ENCODE measurements around the gene DUXB.

DUXB gene, protein sequence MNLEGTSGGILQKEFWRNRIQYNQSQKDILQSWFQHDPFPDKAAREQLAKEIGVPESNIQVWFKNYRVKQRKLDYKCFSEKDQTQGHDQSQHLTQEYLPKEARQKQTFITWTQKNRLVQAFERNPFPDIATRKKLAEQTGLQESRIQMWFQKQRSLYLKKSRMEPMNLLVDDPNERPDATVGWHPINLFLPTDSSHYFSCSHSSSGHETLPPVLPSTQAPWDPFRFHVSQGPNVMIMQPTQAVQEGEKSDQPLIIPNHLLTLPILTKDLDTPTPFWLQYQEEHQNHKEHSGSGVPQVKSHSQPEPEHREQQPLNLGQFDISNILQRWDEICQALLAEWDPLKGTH

DNA sequence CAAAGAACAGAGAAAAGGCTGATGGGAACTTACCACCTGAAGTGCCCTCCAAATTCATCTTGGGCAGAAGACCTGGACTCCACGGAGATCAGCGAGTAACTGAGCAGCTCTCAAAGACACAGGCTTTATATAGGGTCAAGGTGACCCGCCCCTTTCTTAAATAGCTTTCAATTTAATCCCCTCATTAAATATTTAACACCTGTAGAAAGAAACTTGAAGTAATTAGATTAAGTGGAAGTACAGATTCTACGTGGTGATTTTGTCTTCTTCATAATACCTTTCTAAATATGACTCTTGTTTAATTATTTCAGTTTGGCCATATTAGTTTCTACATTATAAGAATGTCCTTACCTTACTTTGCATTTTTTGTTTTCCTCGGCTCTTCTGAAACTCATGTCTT lies at the start of gene DUXB:
DUXB (minus strand) TSS at position 101 of the 400 bp plus-strand sequence; CDS start at position 58, 43 bp downstream.
- DNase-seq (ENCODE audit: low read depth, low spot score): no peak
- ChIA-PET POLR2A (no interaction called here), CTCF (no interaction called here)
- no peak within 1 kb of the TSS for H3K4me3 ChIP-seq (ENCODE audit: low read depth, low read length)
- TF ChIP-seq, protein P1, sequence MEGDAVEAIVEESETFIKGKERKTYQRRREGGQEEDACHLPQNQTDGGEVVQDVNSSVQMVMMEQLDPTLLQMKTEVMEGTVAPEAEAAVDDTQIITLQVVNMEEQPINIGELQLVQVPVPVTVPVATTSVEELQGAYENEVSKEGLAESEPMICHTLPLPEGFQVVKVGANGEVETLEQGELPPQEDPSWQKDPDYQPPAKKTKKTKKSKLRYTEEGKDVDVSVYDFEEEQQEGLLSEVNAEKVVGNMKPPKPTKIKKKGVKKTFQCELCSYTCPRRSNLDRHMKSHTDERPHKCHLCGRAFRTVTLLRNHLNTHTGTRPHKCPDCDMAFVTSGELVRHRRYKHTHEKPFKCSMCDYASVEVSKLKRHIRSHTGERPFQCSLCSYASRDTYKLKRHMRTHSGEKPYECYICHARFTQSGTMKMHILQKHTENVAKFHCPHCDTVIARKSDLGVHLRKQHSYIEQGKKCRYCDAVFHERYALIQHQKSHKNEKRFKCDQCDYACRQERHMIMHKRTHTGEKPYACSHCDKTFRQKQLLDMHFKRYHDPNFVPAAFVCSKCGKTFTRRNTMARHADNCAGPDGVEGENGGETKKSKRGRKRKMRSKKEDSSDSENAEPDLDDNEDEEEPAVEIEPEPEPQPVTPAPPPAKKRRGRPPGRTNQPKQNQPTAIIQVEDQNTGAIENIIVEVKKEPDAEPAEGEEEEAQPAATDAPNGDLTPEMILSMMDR (IDR thresholded peaks at IDR 0.05; ENCODE audit: insufficient read depth, low read length, missing control alignments): no peak

DNA sequence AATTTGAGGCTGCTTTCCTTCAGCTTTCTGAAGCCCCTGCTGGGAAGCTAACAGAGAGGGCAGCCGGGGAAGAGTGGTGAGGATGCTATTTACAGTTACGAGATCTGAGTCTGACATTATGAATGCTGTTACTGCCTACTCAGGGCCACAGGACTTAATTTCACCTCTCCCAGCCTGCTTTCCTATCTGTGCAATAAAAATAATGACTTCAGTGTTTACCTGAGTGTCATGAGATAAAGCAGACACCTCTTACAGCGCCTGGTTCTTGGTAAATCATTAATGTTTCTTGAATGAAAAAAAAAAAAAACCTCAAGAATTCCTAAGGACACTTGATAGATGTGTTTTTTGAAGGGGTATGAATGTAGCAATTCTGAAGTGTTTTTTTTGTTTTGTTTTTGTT lies 49.3 kb upstream of the DUXB start:
- POLR2A ChIA-PET: no interaction called here
- TF ChIP-seq, protein P1 (IDR thresholded peaks at IDR 0.05; ENCODE audit: insufficient read depth, low read length, missing control alignments): no peak
- H3K4me3 ChIP-seq (ENCODE audit: low read depth, low read length): no peak overlapping the region
- CTCF ChIA-PET: no interaction called here
- no peak for DNase-seq (ENCODE audit: low read depth, low spot score)

DNA sequence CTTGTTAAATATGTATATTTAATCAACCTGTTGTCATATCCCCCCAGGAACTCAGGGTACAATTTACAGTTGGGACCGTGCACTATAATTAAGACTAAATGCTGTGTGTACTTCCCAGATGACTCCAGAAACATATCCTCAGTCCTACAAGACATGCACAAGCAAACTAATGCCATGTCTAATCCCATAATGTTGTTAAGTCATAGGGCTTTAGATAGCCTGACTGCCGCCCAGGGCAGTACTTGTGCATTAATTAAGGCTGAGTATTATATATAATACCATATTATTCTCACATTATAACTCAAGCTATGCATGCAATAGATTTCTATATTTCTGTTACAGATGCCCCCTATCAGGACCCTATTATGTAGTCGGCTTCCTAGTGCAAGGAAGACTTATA lies 45.1 kb upstream of the DUXB start:
- ChIA-PET CTCF (no interaction called here), POLR2A (no interaction called here)
- DNase-seq (ENCODE audit: low read depth, low spot score): no peak
- TF ChIP-seq, protein P1 (IDR thresholded peaks at IDR 0.05; ENCODE audit: insufficient read depth, low read length, missing control alignments): no peak
- no peak overlapping the region for H3K4me3 ChIP-seq (ENCODE audit: low read depth, low read length)

DNA sequence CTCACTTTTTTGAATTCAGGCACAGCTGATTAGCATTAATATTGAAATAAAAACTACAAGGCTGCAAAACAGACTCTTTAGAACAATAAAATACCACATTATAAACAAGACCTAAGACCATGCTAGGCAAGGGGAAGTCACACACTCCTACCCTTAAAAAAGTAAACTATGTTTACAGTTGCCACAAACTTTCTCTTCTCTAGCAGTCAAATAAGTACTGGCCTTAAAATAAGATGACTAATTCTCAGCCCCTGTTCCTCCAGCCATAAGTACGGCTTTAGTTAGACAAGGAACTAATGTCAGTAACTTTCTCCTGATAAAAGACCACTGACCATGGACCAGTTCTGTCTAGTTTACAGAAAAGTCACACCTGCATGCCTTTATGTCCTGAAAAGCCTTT lies 44.6 kb upstream of the DUXB start:
- TF ChIP-seq, protein P1 (IDR thresholded peaks at IDR 0.05; ENCODE audit: insufficient read depth, low read length, missing control alignments): no peak
- H3K4me3 ChIP-seq (ENCODE audit: low read depth, low read length): no peak overlapping the region
- CTCF ChIA-PET: no interaction called here
- DNase-seq (ENCODE audit: low read depth, low spot score): no peak
- POLR2A ChIA-PET: no interaction called here

DNA sequence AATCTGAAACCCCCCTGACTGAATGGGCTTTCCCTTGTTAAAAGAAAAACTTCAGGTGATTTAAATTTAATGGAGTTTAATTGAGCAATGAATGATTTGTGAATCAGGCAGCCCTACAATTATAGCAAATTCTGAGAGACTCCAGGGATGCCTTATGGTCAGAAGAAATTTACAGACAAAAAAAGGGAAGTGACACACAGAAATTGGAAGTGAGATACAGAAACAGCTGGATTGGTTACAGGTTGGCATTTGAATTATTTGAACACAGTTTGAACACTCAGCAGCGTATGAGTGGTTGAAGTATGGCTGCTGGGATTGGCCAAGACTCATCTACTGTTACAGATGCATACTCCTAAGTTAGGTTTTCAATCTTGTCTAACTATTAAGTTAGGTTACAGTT lies 44.0 kb upstream of the DUXB start:
- POLR2A ChIA-PET: no interaction called here
- H3K4me3 ChIP-seq (ENCODE audit: low read depth, low read length): no peak overlapping the region
- TF ChIP-seq, protein P1 (IDR thresholded peaks at IDR 0.05; ENCODE audit: insufficient read depth, low read length, missing control alignments): no peak
- CTCF ChIA-PET: no interaction called here
- no peak for DNase-seq (ENCODE audit: low read depth, low spot score)

DNA sequence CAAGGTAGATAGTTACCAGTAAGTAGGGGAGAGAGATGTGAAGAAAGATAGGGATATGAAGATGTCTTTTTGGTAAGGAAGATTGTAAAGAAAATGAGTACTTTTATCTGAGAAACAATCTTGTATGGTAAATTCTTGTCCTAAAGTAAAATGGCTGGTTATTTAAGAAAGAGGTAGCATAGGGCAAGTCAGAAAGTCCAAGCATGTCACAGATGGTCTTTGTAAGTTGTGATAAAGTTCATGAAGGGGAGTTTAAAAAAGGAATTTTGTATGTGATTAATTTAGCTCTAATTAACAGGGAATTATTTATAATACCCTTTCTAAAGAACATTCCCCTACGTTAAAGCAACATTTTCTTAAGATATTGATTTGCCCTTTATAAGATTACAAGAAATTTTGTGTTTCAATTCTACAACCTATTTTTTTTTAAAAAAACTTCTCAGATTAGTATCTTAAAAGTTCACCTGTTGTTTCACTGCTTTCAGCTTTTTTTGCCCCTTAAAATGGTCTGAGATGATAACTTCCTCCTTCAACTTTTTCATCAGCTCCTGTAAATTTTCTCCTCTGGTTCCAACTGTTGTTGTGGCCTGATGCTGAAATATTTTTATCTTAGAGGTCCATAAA lies 41.3 kb upstream of the DUXB start:
- ChIA-PET POLR2A (no interaction called here), CTCF (no interaction called here)
- H3K4me3 ChIP-seq (ENCODE audit: low read depth, low read length): no peak overlapping the region
- TF ChIP-seq, protein P1 (IDR thresholded peaks at IDR 0.05; ENCODE audit: insufficient read depth, low read length, missing control alignments): no peak
- DNase-seq (ENCODE audit: low read depth, low spot score): no peak
